NCI-H1417 (cell line): ENCODE data around the gene MTERF2.

Experiments
- DNase-seq, 3 experiments: peaks; one replicate each; lab custom pipeline; 2025; lab: John Stamatoyannopoulos, UW

MTERF2 gene

GRCh38 chr12:106987846-106988245, 900 bp upstream of the MTERF2 start:
- peak in 2 of 3 experiments; percentile 33 to 65 for DNase-seq

GRCh38 chr12:106986135-106986534, 811 bp downstream of the MTERF2 start:
- DNase-seq: no peak

- DNase-seq: no peak
Observed at GRCh38 chr12:106985479-106985878, 1.5 kb downstream of the MTERF2 start.

GRCh38 chr12:106984588-106985137, 2.3 kb downstream of the MTERF2 start:
- no peak for DNase-seq

GRCh38 chr12:106982229-106982628, 4.7 kb downstream of the MTERF2 start:
- DNase-seq: no peak

- no peak for DNase-seq
Observed at GRCh38 chr12:106981788-106982187, 5.2 kb downstream of the MTERF2 start.

- no peak for DNase-seq
Observed at GRCh38 chr12:106980944-106981343, 6.0 kb downstream of the MTERF2 start.

GRCh38 chr12:106978035-106978800, 8.7 kb downstream of the MTERF2 start:
- DNase-seq: no peak

GRCh38 chr12:106976668-106977067, 10.3 kb downstream of the MTERF2 start:
- DNase-seq: no peak

- DNase-seq: no peak
Observed at GRCh38 chr12:106975993-106976658, 10.8 kb downstream of the MTERF2 start.

GRCh38 chr12:106975098-106975497, 11.8 kb downstream of the MTERF2 start:
- no peak for DNase-seq

GRCh38 chr12:106974511-106974910, 12.4 kb downstream of the MTERF2 start:
- DNase-seq: no peak

GRCh38 chr12:106973545-106973944, 13.4 kb downstream of the MTERF2 start:
- peak in 1 of 3 experiments; percentile 19 for DNase-seq

- DNase-seq: no peak
Observed at GRCh38 chr12:106971065-106971464, 15.9 kb downstream of the MTERF2 start.

- no peak for DNase-seq
Observed at GRCh38 chr12:106964526-106964925, 22.4 kb downstream of the MTERF2 start.

- DNase-seq: peak in 1 of 3 experiments; percentile 14
Observed at GRCh38 chr12:106962286-106962685, 24.7 kb downstream of the MTERF2 start.

GRCh38 chr12:106960443-106960842, 26.5 kb downstream of the MTERF2 start:
- DNase-seq: no peak

GRCh38 chr12:106957583-106957982, 29.4 kb downstream of the MTERF2 start:
- DNase-seq: peak in 2 of 3 experiments; percentile 17 to 58

- DNase-seq: peak in 2 of 3 experiments; percentile 64 to 95
Observed at GRCh38 chr12:106956048-106956578, 30.8 kb downstream of the MTERF2 start.

- DNase-seq: peak; percentile 96 to 99 (median 98)
Observed at GRCh38 chr12:106955377-106956047, 31.4 kb downstream of the MTERF2 start, which contains the start of gene TMEM263. TSS of gene TMEM263 (plus strand) at chr12:106955907. CDS start at chr12:106967117, 11,210 bp downstream.

GRCh38 chr12:106954462-106955376, 32.2 kb downstream of the MTERF2 start:
- peak in 2 of 3 experiments; percentile 81 to 88 for DNase-seq
